Esophagus squamous epithelium (tissue), 5 donors: Measurements from ENCODE around the gene HPS3. TPM values are rescaled to one million over a fixed set of nuclear protein-coding genes. Genes with fewer than 3 reads are reported as not detected.
"Not testable (repeated sequence)": the region's sequence is repeated elsewhere in the genome, so short reads cannot be mapped to it uniquely, and the experiment has no call there.

Source experiments
- DNase-seq: peaks from one replicate; lab custom pipeline; 2025; lab: John Stamatoyannopoulos, UW
- H3K27ac ChIP-seq, 4 donors: fragments of 200-600 bp; sonication (generic); one replicate each; pipeline ENCODE4 v1.5.1; 2016 to 2019; ENCODE audit warnings: mild to moderate bottlenecking in 1 of 4
- H3K27me3 ChIP-seq, 4 donors: fragments of 200-600 bp; sonication (generic); 1 replicate in 3 of 4; 2 replicates in 1 of 4; pipeline versions ENCODE4 v1.5.1 to v1.6.0; 2017 to 2021; ENCODE audit warnings: antibody characterized with exemption in 1 of 4
- H3K36me3 ChIP-seq, 3 donors: fragments of 200-600 bp; sonication (generic); one replicate each; pipeline ENCODE4 v1.5.1; 2016 to 2019
- H3K4me1 ChIP-seq, 3 donors: fragments of 200-600 bp; sonication (generic); one replicate each; pipeline ENCODE4 v1.5.1; 2017 to 2019
- H3K4me3 ChIP-seq, 4 donors: fragments of 200-600 bp; sonication (generic); 1 replicate in 3 of 4; 2 replicates in 1 of 4; pipeline ENCODE4 v1.5.1; 2016 to 2019; ENCODE audit warnings: mild to moderate bottlenecking in 2 of 4, moderate library complexity in 1 of 4
- H3K9me3 ChIP-seq, 3 donors: fragments of 200-600 bp; sonication (generic); one replicate each; pipeline ENCODE4 v1.5.1; 2016 to 2019
- POLR2A ChIP-seq, 4 donors: fragments of 450-650 bp; IDR thresholded peaks; one replicate each; pipeline ENCODE4 v1.6.1; 2017; ENCODE audit warnings: antibody characterized with exemption in 4 of 4, mild to moderate bottlenecking in 4 of 4, moderate library complexity in 3 of 4
- WGBS, 2 donors: methylation state at CpG; one replicate each; pipeline ENCODE4 v1.1.5; 2018; 5-methylcytosine and 5-hydroxymethylcytosine counted together
- intact Hi-C: fragments of 100-400 bp; cut with DNase I; formaldehyde crosslinking; loops from one replicate; pipeline ENCODE4 v1.15.0; 2022
- total RNA-seq, 4 donors: library from RNA; depleted of rRNA; stranded (reverse); fragments of >200 nt; gene quantifications; one replicate each; pipeline ENCODE4 v1.1.0, GENCODE V29; 2016
- TF ChIP-seq, protein P1 (sequence below), 6 experiments: fragments of 450-650 bp in 4 of 6; fragments of 200-600 bp in 2 of 6; sonication (generic) in 2 of 6; IDR thresholded peaks; one replicate each; pipeline ENCODE4 v1.5.1; 2016 to 2019; ENCODE audit warnings: antibody characterized with exemption in 6 of 6, mild to moderate bottlenecking in 4 of 6, moderate library complexity in 4 of 6
- donor health status: DM: yes; HTN: yes; CAD: no.

Gene HPS3
- total RNA-seq, 4 donors from 2014 or later = 4.3 to 11.8 (median 9.7) TPM

DNA sequence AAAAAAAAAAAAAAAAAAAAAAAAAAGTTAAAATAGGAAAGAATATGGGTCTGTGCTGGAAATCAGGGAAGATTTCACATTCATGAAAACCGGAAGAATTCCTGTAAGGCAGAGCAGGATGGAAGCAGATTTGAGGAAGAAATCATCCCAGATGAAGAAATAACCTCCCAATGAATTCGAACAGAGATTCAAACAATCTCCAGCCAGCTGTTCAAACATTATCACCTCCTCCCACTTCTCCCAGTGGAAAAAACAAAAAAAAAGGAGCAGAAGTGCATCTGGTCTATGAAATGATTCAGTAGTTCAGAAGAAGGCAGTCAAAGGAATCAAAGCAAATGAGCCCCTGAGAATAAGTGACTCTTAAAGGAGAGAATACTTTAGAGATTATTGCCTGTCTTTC is 59.1 kb downstream of the HPS3 start:
- intact Hi-C loops = no loop called here
- 67 to 77% methylated on average over 1 to 2 of the region's 2 CpGs for WGBS, 2 donors
- no peak overlapping the region for H3K27ac ChIP-seq
- no peaks in the 10 kb centered on the region for H3K27me3 ChIP-seq
- H3K9me3 ChIP-seq = no peaks in the 10 kb centered on the region
- no peaks in the 10 kb centered on the region for H3K36me3 ChIP-seq
- no peaks in the 10 kb centered on the region for H3K4me1 ChIP-seq
- DNase-seq = no peak
- TF ChIP-seq, protein P1, sequence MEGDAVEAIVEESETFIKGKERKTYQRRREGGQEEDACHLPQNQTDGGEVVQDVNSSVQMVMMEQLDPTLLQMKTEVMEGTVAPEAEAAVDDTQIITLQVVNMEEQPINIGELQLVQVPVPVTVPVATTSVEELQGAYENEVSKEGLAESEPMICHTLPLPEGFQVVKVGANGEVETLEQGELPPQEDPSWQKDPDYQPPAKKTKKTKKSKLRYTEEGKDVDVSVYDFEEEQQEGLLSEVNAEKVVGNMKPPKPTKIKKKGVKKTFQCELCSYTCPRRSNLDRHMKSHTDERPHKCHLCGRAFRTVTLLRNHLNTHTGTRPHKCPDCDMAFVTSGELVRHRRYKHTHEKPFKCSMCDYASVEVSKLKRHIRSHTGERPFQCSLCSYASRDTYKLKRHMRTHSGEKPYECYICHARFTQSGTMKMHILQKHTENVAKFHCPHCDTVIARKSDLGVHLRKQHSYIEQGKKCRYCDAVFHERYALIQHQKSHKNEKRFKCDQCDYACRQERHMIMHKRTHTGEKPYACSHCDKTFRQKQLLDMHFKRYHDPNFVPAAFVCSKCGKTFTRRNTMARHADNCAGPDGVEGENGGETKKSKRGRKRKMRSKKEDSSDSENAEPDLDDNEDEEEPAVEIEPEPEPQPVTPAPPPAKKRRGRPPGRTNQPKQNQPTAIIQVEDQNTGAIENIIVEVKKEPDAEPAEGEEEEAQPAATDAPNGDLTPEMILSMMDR (IDR thresholded peaks at IDR 0.05) = no peak
- no peak overlapping the region for H3K4me3 ChIP-seq

DNA sequence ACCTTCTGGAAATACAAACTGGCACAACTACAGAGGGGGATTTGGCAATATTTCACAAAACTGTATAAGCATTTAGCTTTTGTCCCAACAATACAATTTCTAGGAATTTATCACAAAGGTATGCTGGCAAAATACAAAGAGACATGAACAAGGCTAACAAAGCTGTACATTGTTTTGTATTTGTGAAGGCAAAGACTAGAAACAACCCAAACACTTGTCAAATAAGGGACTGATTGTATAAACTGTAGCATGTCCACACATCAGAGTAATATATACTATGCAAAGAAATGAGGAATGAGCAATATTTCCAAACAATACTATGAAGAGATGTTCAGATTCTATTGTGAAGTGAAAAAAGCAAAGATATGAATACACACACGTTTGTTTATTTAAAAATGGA is 65.8 kb downstream of the HPS3 start:
- Histone ChIP-seq H3K9me3 (no peaks in the 10 kb centered on the region), H3K27me3 (no peaks in the 10 kb centered on the region), H3K4me3 (no peak overlapping the region), H3K27ac (no peak overlapping the region), H3K4me1 (no peaks in the 10 kb centered on the region), H3K36me3 (no peaks in the 10 kb centered on the region)
- TF ChIP-seq, protein P1 (IDR thresholded peaks at IDR 0.05) = no peak
- no peak for TF ChIP-seq POLR2A (IDR thresholded peaks at IDR 0.05)
- DNase-seq = no peak
- intact Hi-C loops = no loop called here
- 38 to 54% methylated on average over 1 of the region's 1 CpG for WGBS, 2 donors

DNA sequence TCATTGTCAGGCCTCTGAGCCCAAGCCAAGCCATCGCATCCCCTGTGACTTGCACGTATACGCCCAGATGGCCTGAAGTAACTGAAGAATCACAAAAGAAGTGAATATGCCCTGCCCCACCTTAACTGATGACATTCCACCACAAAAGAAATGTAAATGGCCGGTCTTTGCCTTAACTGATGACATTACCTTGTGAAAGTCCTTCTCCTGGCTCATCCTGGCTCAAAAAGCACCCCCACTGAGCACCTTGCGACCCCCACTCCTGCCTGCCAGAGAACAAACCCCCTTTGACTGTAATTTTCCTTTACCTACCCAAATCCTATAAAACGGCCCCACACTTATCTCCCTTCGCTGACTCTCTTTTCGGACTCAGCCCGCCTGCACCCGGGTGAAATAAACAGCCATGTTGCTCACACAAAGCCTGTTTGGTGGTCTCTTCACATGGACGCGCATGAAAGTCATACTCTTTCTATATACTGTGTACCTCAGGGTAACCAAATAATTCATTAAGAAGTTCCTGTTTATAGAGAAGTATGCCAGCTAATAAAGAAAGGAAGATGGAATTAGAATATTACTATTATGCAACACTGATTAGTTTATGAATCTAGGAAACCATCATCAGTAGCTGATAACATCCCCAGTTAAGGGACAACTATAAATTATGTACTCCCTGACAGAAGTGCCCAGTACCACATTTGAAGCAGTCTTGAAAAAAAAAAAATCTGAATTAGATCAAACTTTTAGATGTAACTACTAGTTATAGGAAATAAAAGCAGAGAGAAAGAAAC is 67.6 kb downstream of the HPS3 start:
- not testable (repeated sequence) for H3K9me3 ChIP-seq
- WGBS, 2 donors = 80 to 84% methylated on average over 10 to 12 of the region's 12 CpGs

DNA sequence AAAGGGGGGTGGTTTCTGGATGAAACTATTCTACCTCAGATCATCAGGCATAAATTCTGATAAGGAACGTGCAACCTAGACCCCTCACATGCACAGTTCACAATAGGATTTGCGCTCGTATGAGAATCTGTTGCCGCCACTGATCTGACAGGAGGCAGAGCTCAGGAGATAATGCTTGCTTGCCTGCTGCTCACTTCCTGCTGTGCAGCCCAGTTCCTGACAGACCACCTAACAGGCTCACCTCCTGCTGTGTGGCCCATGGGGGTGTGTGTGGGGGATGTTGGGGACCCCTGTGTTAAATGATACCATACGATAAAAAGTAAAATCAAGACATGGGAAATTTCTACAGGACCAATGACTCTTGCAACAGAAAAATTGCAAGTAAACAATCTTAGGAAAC is 68.2 kb downstream of the HPS3 start:
- H3K27ac ChIP-seq = no peak overlapping the region
- H3K9me3 ChIP-seq = no peaks in the 10 kb centered on the region
- DNase-seq = no peak
- intact Hi-C loops = no loop called here
- H3K27me3 ChIP-seq = no peaks in the 10 kb centered on the region
- no peaks in the 10 kb centered on the region for H3K4me1 ChIP-seq
- TF ChIP-seq, protein P1 (IDR thresholded peaks at IDR 0.05) = no peak
- TF ChIP-seq POLR2A (IDR thresholded peaks at IDR 0.05) = no peak
- no peaks in the 10 kb centered on the region for H3K36me3 ChIP-seq
- WGBS, 2 donors = 73 to 84% methylated on average over 5 of the region's 5 CpGs
- H3K4me3 ChIP-seq = peak overlapping the region in 1 of 4 donors; percentile 18

More for the DNA sequence above, 67.6 kb downstream of the HPS3 start:
- DNase-seq, H3K36me3 ChIP-seq, H3K4me3 ChIP-seq, H3K27me3 ChIP-seq, H3K4me1 ChIP-seq, H3K27ac ChIP-seq, intact Hi-C loops: not testable (repeated sequence)

DNA sequence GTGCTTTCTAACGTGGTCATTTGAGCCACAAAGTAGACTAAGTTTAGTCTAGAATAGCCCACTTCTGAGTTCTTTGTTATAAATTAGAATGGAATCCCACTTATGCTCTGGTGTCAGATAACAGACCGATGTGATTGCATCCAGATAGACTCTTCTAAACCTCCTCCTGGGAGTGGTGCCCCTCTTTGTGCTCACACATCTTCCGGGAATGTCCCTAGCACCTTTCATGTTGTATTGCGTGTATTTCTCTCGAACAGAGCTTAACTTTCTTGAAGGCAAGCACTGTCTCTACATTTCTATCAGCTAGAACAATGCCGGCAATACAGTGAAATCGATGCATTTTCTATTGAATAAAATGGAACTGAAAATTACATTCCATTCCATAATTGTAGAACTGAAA is 69.2 kb downstream of the HPS3 start:
- intact Hi-C loops = no loop called here
- 66 to 70% methylated on average over 7 of the region's 7 CpGs for WGBS, 2 donors

More for the DNA sequence above, 69.2 kb downstream of the HPS3 start:
- TF ChIP-seq, protein P1 (IDR thresholded peaks at IDR 0.05) = no peak
- no peak for TF ChIP-seq POLR2A (IDR thresholded peaks at IDR 0.05)
- no peak overlapping the region for H3K27ac ChIP-seq
- no peaks in the 10 kb centered on the region for H3K27me3 ChIP-seq
- no peaks in the 10 kb centered on the region for H3K4me1 ChIP-seq
- H3K4me3 ChIP-seq = no peak overlapping the region
- no peak for DNase-seq
- H3K36me3 ChIP-seq = no peaks in the 10 kb centered on the region
- no peaks in the 10 kb centered on the region for H3K9me3 ChIP-seq
